ACHN (cell line): ENCODE measurements around the gene GLDC.
"Not testable (repeated sequence)": the region's sequence is repeated elsewhere in the genome, so short reads cannot be mapped to it uniquely, and the experiment has no call there.

Experiments
- DNase-seq: peaks from one replicate; pipeline ENCODE4 v3.0.0-alpha.2; 2015
- in situ Hi-C: cut with HindIII; loops from 2 replicates; pipeline ENCODE4 v1.10.0; 2017; ENCODE audit warnings: low sequenced_read_pairs, low pct_ligation_motif_present, low pct_unique_long_range_greater_than_20kb

GLDC gene

DNA sequence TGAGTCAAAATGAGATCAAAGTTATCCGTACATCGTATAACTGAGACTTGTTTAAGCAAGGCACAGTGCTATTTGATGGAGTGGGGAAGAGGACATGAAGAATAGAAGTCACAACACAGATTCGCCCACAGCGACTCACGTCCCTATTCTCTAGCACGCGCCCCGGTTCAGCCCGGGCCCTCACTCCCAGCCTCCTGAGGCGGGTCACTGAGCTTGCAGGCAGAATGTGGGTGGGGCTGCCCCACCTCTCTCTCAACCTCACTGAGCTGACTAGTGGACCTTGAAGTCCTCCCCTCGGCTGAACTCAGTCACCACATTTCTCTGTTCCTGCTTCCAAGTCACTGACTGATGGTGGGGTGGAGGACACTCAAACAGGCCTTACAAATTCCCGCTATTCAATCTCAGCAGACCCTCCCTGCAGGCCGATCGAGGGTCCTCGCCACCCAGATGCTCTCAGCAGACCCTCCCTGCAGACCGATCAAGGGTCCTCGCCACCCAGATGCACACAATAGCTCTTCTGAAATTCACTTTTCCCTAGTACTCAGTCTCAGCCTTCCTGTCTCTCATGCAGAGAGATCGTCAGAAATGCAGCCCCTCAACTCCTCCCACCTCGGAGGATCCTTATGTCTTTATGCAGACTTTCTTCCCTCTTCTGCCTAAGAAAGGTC, 12.9 kb downstream of the GLDC start:
- DNase-seq = peak; percentile 79
- in situ Hi-C loops = no loop called here

DNA sequence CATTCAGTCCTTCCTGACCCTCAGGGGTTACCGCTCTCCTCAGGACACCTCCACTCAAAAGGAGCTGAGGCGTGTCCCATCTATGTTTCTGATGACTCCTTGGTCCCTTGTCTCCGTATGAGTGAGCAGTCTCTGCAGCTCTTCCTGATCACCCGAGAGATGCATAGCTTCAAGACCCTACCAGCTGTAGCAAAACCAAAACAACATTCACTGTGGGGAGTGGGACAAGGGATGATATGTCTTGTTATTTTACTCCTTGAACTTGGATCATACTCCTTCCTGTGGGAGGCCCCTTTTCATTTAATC, 14.4 kb downstream of the GLDC start:
- in situ Hi-C loops = no loop called here
- no peak for DNase-seq

DNA sequence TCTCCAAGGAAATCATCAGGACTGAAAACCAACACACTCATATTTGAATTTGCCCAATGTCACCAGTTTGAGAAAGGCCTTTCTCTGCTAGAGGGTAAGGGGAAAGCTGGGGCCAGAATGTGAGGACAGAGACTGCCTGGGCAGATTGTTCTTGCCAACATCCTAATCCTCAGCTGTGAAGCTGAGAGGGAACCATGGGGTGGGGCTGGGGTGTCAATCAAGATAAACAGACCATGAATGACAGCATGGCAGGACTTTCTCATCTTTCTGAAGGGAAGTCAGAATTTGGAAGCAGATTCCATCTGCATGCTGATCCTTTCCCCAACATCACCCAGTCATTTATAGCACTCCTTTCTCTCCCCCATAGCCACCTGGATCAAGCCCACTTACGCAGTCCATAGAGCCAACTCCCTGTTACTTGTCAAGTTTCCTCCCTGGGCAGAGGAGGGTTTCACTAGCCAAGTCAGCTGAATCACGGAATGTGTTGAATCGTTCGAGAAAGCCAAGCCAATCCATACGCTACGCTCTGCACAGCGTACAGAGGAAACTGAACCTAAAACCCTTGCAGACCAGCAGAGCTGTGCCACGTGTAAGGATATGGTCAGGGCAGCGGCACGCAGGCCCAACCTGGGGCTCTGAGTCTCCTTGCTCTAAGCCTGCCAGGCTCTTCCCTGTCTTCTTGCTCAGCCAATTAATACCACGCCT, 14.9 kb downstream of the GLDC start:
- in situ Hi-C loops = no loop called here
- DNase-seq = no peak

DNA sequence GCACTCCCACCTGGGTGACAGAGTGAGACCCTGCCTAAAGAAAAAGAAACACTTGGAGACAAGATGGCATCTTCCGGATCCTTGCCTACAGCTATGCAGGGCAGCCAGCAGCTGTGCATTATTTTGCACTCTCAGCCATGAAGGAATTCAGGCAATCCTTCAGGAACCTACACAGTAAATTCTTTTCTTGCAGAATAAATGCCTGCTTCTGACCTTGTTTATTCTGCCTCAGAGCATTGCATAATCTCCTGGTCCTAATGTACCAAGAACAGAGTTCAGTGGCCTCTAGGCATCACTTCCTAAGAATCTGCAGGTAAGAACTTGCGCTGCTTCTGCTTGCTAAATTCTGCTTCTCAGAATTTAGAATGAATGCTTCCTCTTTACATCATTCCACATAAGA, 16.8 kb downstream of the GLDC start:
- DNase-seq = no peak
- in situ Hi-C loops = no loop called here

DNA sequence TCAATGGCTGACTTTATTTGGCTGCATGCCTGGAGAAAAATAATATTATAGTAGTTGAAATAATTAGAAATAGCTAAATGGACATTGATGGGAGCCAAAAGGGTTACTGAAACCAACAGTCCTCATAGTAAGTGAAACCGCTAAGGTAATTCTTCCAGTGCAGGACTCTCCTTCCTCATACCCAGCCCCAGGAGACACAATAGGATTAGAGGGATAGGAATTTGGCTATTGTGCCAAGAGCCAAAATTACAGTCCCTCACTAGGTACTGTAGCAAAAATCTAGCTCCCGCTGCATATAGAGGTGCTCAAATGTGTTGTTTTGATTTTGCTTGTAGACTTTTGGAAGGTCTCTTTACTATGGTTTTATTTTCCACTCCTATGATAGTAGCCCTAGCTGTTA, 20.2 kb downstream of the GLDC start:
- DNase-seq = no peak
- in situ Hi-C loops = no loop called here

DNA sequence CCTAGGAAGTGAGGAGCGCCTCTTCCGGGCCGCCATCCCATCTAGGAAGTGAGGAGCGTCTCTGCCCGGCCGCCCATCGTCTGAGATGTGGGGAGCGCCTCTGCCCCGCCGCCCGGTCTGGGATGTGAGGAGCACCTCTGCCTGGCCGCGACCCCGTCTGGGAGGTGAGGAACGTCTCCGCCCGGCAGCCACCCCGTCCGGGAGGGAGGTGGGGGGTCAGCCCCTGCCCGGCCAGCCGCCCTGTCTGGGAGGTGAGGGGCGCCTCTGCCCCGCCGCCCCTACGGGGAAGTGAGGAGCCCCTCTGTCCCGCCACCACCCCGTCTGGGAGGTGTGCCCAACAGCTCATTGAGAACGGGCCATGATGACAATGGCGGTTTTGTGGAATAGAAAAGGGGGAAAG, 22.7 kb downstream of the GLDC start:
- in situ Hi-C loops, DNase-seq: not testable (repeated sequence)

DNA sequence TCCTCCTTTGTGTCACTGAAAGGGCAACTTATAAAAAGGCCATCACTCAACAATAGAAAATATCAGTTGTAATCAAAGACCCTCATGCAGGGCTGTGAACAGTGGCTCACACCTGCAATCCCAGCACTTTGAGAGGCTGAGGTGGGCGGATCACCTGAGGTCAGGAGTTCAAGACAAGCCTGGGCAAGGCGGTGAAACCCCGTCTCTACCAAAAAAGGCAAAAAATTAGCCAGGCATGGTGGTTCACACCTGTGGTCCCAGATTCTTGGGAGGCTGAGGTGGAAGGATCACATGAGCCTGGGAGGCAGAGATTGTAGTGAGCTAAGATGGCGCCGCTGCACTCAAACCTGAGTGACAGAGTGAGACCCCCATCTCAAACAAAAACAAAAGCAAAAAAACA, 24.7 kb downstream of the GLDC start:
- in situ Hi-C loops = no loop called here
- no peak for DNase-seq

DNA sequence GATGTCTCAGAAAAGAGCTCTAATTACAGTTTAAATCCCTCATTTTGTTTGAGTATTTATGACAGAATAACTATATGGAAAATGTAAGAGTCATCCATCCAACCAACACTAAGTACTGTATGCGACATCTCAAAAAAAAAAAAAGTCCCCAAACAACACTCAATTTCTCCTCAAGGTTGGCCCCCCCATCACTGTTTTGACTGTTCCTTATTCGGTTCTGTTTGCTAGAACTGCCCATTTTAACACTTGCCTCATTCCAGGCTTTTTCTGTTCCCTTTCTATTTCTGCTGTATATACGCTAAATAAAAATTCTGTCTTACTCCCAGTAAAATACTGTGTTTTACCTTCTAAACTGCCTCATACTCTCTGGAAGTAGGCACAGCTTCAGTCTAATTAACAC, 25.2 kb downstream of the GLDC start:
- no peak for DNase-seq
- in situ Hi-C loops = no loop called here

DNA sequence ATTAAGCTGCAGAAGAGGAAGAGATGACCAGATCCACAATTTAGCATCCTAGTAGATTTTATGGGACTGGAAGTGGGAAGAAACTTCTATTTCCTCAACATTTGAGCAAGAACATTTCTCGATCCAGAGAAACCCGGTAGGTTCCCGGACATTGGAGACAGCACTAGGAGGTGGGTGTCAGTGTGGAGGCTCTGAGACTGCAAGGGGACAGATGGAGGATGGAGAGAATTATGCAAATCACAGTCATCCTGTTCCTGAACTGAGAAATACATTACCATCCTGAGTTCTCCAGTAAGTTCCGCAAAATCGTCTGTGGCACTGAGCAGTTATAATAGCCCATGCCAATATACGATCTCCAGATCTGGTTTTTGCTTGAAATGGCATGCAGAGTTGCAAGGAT, 25.6 kb downstream of the GLDC start:
- in situ Hi-C loops = no loop called here
- DNase-seq = no peak

DNA sequence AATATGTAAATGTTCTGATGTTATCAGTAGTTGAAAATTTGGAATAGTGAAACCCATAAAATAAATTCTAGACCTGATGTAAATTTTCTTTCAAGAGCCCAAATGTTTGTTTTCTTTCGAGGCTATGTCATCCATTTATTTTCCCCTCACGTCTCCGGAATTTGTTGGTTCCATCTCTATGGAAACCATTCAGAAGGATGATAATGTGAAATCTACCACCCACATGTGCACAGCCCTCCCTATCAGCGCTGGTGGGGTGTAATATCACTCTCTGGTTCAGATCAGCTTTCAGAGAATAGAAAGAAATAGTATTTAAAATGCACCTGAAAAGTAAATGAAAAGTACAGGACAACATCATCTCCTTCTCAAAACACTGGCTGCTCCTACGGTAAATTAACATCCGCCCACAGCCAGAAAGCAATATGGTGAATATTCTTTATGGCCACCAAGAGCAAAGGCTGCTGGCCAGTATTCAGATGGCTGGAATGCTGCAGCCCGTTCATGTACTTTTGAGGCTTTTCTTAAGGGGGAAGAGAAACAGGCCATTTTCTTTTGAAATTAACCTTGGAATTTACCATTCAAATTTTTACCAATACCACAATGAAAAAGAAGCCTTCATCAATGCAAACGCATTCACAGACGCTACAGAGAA, 28.5 kb downstream of the GLDC start:
- in situ Hi-C loops = no loop called here
- no peak for DNase-seq

DNA sequence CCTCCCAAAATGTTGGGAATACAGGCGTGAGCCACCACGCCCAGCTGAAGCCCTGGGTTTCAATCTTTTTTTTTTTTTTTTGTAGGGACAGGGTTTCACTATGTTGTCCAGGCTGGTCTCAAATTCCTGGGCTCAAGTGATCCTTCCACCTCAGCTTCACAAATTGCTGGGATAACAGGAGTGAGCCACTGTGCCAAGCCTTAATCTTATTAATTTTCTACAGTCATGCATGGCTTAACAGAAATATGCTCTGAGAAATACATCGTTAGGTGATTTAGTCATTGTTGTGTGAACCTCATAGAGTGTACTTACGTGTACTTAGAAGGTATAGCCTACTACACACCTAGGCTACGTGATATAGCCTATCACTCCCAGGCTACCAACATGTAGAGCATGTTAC, 31.0 kb downstream of the GLDC start:
- in situ Hi-C loops = no loop called here

DNA sequence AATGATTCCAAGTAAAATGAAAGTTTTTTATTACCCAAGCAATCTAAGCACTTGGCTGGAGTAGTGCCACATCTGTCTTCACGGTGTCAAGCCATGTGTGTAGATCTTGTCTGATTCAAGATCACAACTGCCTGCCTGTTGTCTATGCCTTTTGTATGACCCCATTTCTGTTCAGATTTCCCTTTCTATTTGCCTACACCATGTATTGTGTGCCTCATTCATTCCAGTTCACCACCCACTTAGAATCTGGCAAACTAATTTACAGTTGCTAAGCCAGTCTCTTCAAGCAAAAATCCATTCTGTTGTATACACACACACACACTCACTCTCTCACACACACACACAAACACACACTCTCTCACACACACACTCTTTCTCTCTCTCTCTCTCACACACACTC, 33.7 kb downstream of the GLDC start:
- no peak for DNase-seq
- in situ Hi-C loops = no loop called here

More for the DNA sequence above, 31.0 kb downstream of the GLDC start:
- no peak for DNase-seq

DNA sequence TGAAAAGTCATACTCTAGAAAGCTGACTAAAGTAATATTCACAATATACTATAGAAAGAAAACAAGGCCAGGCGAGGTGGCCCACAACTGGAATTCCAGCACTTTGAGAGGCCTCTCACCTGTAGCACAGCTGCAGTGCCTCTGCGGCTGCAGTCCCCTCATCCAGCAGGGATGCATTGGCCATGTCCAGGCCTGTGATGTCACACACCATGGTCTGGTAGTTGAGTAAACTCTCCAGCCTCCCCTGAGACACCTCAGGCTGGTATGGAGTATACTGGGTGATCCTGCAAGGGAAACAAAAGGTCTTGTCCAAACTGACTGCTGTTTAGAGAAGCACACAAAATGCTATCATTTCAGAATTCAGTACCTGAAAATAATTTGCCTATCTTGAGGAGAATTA, 35.5 kb downstream of the GLDC start:
- in situ Hi-C loops = no loop called here
- DNase-seq = no peak

DNA sequence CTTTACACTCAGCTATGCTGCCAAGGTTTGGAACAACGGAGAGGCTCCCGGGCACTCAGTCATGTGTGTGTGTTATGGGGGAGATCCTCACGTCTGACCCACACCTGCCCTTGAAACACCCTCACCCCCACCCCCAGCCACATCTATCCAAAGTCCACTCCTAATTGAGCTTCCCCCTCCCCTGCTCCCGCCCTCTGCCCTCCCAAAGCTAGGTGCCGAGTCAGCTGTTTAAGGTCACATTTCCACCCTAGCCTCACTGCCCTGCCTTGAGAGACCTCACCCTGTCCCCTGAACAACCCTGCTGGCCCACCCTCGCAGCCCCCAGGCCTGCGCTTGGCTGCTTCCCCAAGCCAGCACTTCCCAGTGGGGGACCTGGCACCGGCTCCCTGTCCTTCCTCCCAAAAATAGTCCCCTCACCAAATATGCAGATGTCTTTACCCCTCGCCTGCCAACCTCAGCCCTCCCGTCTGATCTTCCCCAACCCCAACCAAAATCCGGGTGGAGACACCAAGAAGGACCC, 36.0 kb downstream of the GLDC start:
- DNase-seq = no peak
- in situ Hi-C loops = no loop called here

DNA sequence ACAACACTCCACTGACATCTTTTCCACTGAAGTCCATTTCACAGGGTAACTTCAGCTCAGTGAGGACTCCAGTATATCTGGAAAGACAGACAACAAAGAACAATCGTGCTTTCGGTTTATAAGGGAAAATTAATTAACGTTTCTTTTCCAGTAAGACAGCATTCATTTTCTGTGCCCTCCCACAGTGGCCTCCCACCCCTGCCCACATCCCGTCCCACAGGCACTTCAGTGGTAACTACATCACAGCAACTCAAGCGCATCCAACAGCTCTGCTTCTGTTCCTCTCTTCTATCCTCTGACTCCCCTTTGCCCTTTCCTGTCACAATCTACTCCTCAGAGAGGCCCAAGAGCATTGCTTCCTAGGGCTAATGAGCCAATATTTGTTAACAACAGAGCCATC, 40.3 kb downstream of the GLDC start:
- in situ Hi-C loops = no loop called here
- no peak for DNase-seq

DNA sequence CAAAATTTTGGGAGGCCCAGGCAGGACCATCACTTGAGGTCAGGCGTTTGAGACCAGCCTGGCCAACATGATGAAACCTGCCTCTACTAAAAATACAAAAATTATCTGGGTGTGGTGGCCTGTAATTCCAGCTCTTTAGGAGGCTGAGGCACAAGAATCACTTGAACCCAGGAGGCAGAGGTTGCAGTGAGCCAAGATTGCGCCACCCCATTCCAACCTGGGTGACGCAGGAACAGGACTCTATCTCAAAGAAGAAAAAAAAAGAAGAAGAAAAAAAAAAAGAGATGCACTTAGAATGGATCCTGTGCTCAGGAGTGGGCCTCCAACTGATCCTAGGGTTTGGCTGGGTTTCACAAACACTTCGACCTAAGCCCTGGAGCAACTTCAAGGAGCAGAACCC, 45.1 kb downstream of the GLDC start:
- in situ Hi-C loops = no loop called here
- DNase-seq = no peak

DNA sequence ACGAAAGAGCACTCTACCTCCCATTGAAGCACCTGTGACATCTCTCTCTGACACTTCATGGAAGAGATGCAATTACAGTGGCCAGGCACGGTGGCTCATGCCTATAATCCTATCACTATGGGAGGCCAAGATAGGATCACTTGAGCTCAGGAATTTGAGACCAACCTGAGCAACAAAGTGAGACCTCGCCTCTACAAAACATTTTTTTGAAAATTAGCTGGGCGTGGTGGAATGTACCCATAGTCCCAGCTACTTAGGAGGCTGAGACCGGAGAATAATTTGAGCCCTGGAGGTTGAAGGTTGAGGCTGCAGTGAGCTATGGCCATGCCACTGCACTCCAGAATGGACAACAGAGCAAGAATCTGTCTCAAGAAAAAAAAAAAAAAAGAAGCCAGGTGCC, 45.5 kb downstream of the GLDC start:
- in situ Hi-C loops = no loop called here
- no peak for DNase-seq

DNA sequence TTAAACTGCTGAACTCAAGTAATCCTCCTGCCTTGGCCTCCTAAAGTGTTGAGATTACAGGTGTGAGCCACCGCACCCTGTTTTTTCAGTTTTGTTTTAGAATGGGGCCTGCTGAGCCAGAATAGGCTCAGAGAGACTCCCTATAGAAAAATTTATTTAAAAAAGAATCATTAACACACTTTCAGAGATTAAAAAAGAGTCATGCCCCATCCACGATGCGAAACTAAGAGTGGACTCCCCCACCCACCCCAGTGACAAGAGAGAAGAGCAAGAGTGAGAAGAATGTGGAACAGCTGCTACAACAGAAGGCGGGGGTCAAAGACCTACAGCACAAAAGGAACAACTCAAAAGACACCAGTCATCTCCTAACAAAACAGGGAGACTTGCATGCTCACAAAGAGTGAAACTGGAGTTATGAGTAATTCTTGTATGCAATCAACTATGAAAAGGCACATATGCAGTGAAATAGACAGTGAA, 47.2 kb downstream of the GLDC start:
- in situ Hi-C loops = no loop called here
- DNase-seq = no peak

DNA sequence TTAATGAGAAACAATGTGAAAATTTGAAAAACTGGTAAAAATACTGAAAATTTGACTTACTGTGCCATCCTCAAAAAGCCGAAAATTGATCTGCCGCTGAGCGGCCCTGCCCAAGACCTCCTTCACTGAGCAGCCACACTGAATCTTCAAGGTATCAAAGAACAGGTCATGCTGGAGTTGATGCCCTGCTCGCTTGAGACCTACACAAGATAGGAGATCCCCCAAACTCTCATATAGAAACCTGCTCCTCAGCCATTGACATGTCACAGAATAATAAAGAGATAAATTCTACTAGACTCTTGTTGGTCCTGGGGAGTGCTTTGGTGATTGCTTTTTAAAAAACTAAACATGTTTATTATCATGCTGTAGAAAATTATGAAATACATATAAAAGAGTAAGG, 52.7 kb downstream of the GLDC start:
- no peak for DNase-seq
- in situ Hi-C loops = no loop called here

DNA sequence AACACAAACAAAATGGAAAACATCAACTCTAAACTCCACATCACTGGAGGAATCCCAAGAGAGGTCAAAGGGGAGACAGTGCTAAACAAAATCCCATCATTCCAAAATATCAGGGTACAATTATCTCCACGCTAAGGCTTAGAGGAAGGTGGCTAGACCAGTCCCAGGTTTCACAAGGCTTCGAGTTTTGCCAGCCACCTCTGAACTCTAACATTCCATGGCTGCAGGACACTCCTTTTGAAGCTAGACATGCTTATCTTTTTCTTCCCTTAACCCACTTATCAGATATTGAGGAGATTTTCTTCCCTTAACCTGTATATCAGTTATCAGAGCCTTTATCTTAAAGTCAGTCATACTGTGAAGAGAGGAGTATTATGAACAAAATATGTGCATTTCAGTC, 53.3 kb downstream of the GLDC start:
- in situ Hi-C loops = no loop called here
- no peak for DNase-seq
